Measurements from ENCODE around the gene TRPM2. TPM values are rescaled to one million over a fixed set of nuclear protein-coding genes. Genes with fewer than 3 reads are reported as not detected.

The TRPM2 gene
- total RNA-seq, 1 experiment from 2014 or later: 11.0 TPM

GRCh38 chr21:44325386-44326271 is 27.8 kb upstream of the TRPM2 start:
- H3K4me1 Mint-ChIP-seq (ENCODE audit: insufficient read depth, unreplicated experiment): no peaks in the 10 kb centered on the region
- TF ChIP-seq, protein P1, sequence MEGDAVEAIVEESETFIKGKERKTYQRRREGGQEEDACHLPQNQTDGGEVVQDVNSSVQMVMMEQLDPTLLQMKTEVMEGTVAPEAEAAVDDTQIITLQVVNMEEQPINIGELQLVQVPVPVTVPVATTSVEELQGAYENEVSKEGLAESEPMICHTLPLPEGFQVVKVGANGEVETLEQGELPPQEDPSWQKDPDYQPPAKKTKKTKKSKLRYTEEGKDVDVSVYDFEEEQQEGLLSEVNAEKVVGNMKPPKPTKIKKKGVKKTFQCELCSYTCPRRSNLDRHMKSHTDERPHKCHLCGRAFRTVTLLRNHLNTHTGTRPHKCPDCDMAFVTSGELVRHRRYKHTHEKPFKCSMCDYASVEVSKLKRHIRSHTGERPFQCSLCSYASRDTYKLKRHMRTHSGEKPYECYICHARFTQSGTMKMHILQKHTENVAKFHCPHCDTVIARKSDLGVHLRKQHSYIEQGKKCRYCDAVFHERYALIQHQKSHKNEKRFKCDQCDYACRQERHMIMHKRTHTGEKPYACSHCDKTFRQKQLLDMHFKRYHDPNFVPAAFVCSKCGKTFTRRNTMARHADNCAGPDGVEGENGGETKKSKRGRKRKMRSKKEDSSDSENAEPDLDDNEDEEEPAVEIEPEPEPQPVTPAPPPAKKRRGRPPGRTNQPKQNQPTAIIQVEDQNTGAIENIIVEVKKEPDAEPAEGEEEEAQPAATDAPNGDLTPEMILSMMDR (IDR thresholded peaks at IDR 0.05; ENCODE audit: unreplicated experiment): no peak
- no peak for DNase-seq (ENCODE audit: unreplicated experiment)
- POLR2A ChIA-PET: interaction anchor here (0.8 kb wide), 1 partner anchor 13 kb away, joined by 3 read pairs; the partner anchor contains the start of gene CFAP410
- H3K4me3 Mint-ChIP-seq (ENCODE audit: unreplicated experiment): no peak overlapping the region
- BruUV-seq (replicated peaks): no TSS peak
- no peak overlapping the region for H3K27ac Mint-ChIP-seq (ENCODE audit: low read depth, unreplicated experiment)
- H3K9me3 Mint-ChIP-seq (ENCODE audit: unreplicated experiment): no peaks in the 10 kb centered on the region
- CTCF ChIA-PET: interaction anchor here (1.6 kb wide), 1 partner anchor 12 kb away, joined by 4 read pairs; no protein-coding TSS in a partner anchor
- peaks cover 16% of the 10 kb centered on the region for H3K36me3 Mint-ChIP-seq (ENCODE audit: insufficient read depth, unreplicated experiment)
- intact Hi-C loops (cut with micrococcal nuclease): no loop called here
- H3K27me3 Mint-ChIP-seq (ENCODE audit: insufficient read depth, unreplicated experiment): no peaks in the 10 kb centered on the region

DNA sequence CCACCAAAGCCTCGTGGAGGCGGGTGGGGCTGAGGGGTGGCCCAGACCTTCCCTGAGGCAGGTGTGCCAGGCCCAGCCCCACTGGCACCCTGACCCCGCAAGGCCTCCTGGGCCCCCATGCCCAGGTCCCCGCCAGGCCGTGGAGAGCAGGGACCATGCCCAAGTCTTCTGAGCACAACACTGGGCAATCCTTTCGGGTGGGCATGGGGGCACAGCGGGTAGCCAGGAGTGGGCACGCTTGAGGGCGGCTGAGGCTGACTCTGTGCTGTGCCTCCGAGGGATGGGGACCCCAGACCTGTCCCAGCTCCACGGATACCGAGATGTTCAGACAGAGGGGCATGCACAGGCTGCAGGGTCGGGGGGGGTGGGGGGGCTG is 27.2 kb upstream of the TRPM2 start:
- ChIA-PET CTCF (interaction anchor here (1.6 kb wide), 1 partner anchor 12 kb away, joined by 4 read pairs; no protein-coding TSS in a partner anchor), POLR2A (interaction anchor here (0.8 kb wide), 1 partner anchor 13 kb away, joined by 3 read pairs; the partner anchor contains the start of gene CFAP410)
- no peak overlapping the region for H3K4me3 Mint-ChIP-seq (ENCODE audit: unreplicated experiment)
- H3K4me1 Mint-ChIP-seq (ENCODE audit: insufficient read depth, unreplicated experiment): no peaks in the 10 kb centered on the region
- no peak for DNase-seq (ENCODE audit: unreplicated experiment)
- TF ChIP-seq, protein P1 (IDR thresholded peaks at IDR 0.05; ENCODE audit: unreplicated experiment): no peak
- H3K9me3 Mint-ChIP-seq (ENCODE audit: unreplicated experiment): no peaks in the 10 kb centered on the region
- BruUV-seq (replicated peaks): no TSS peak
- H3K27me3 Mint-ChIP-seq (ENCODE audit: insufficient read depth, unreplicated experiment): no peaks in the 10 kb centered on the region
- intact Hi-C loops (cut with micrococcal nuclease): no loop called here
- H3K36me3 Mint-ChIP-seq (ENCODE audit: insufficient read depth, unreplicated experiment): peaks cover 19% of the 10 kb centered on the region
- H3K27ac Mint-ChIP-seq (ENCODE audit: low read depth, unreplicated experiment): no peak overlapping the region

DNA sequence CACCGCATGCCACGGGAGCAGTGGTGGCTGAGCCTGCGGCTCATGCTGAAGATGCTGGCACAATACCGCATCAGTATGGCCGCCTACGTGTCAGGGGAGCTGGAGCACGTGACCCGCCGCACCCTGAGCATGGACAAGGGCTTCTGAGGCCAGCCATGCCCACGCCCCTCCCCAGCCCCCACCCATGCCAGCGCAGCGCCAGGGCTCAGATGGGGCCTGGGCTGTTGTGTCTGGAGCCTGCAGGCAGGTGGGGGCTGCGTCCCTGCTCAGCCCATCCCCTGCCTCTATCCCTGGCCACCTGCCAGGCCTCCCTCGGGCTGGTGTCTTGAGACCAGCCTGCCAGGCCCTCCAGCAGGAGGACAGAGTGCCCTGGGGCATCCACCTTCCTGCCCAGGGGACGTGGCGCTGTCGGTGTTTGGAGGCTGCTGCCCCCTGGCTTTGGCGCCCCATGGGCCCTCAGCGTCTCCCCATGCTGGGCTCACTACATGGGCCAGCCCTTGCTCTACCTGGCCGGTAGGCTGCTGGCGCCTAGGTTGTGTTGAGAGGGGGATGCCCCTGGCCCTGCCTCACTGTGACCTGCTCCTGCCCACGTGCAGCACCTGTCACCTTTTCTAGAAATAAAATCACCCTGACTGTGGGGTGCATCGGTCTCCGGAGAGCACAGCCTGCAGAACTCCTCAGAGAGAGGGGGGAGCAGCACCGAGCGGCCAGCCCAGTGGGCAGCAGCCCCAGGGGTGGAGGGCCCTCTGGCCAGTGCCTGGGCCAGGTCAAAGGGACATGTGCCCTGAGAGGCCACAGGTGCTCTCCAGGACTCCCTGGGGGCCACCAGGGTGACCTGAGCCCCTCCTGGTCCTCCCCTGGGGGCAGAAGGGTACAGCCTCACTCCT is 26.5 kb upstream of the TRPM2 start:
- ChIA-PET POLR2A (no interaction called here), CTCF (interaction anchor here (1.6 kb wide), 1 partner anchor 11 kb away, joined by 4 read pairs; no protein-coding TSS in a partner anchor)
- Mint-ChIP-seq H3K27me3 (ENCODE audit: insufficient read depth, unreplicated experiment) (no peaks in the 10 kb centered on the region), H3K4me3 (ENCODE audit: unreplicated experiment) (no peak overlapping the region), H3K4me1 (ENCODE audit: insufficient read depth, unreplicated experiment) (no peaks in the 10 kb centered on the region), H3K36me3 (ENCODE audit: insufficient read depth, unreplicated experiment) (peaks cover 19% of the 10 kb centered on the region), H3K9me3 (ENCODE audit: unreplicated experiment) (no peaks in the 10 kb centered on the region), H3K27ac (ENCODE audit: low read depth, unreplicated experiment) (no peak overlapping the region)
- BruUV-seq (replicated peaks): TSS peak; percentile 53
- TF ChIP-seq, protein P1 (IDR thresholded peaks at IDR 0.05; ENCODE audit: unreplicated experiment): no peak
- DNase-seq (ENCODE audit: unreplicated experiment): no peak
- intact Hi-C loops (cut with micrococcal nuclease): no loop called here

DNA sequence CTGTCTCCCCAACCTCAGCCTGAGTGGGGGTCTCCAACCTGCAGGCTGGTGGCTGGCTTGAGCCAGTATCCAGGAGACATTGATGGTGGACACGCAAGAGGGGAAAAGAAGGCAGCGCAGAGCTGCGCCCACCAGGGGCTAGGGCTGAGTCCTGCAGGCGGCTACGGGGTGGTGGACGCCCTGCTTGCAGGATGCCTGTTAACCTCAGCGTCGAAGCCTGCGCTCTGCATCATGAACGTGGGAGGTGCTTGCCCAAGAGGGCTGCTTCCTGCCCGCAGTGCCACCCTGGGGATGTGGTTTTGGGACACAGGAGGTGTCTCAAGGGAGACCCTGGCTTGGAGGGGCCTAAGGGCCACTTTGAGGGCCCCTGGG is 25.8 kb upstream of the TRPM2 start:
- TF ChIP-seq, protein P1 (IDR thresholded peaks at IDR 0.05; ENCODE audit: unreplicated experiment): no peak
- Mint-ChIP-seq H3K27me3 (ENCODE audit: insufficient read depth, unreplicated experiment) (no peaks in the 10 kb centered on the region), H3K27ac (ENCODE audit: low read depth, unreplicated experiment) (no peak overlapping the region), H3K4me3 (ENCODE audit: unreplicated experiment) (no peak overlapping the region), H3K4me1 (ENCODE audit: insufficient read depth, unreplicated experiment) (no peaks in the 10 kb centered on the region), H3K9me3 (ENCODE audit: unreplicated experiment) (no peaks in the 10 kb centered on the region), H3K36me3 (ENCODE audit: insufficient read depth, unreplicated experiment) (peaks cover 19% of the 10 kb centered on the region)
- CTCF ChIA-PET: no interaction called here
- DNase-seq (ENCODE audit: unreplicated experiment): no peak
- no TSS peak for BruUV-seq (replicated peaks)
- intact Hi-C loops (cut with micrococcal nuclease): no loop called here
- POLR2A ChIA-PET: interaction anchor here (2.8 kb wide), 1 partner anchor 11 kb away, joined by 9 read pairs; the partner anchor contains the start of gene CFAP410

Data from MCF 10A (cell line).